Endothelial cell of umbilical vein (primary cell): ENCODE measurements around the gene SLC25A21.

Source experiments
- FOS ChIP-seq: IDR thresholded peaks from 2 replicates; pipeline ENCODE4 v1.6.1; 2011; ENCODE audit warnings: mild to moderate bottlenecking, low read length, moderate library complexity, borderline replicate concordance; ENCODE audit not compliant: insufficient read depth
- POLR2A ChIP-seq: IDR thresholded peaks from 2 replicates; pipeline ENCODE4 v1.6.1; 2012; ENCODE audit warnings: low read depth, mild to moderate bottlenecking, control low read depth, low read length
- TF ChIP-seq, protein P1 (sequence below), 2 donors: IDR thresholded peaks; 1 replicate in 1 of 2; 2 replicates in 1 of 2; pipeline ENCODE4 v1.5.1; 2011; ENCODE audit warnings: low read length in 2 of 2, mild to moderate bottlenecking in 2 of 2, moderate library complexity in 2 of 2, control low read depth in 1 of 2, inconsistent platforms in 1 of 2, low read depth in 1 of 2; ENCODE audit not compliant: insufficient read depth in 1 of 2; ENCODE audit errors: extremely low read depth in 1 of 2
- TF ChIP-seq, protein P2 (sequence below): IDR thresholded peaks from 2 replicates; pipeline ENCODE4 v1.6.1; 2011; ENCODE audit not compliant: insufficient read depth, insufficient read length

GRCh38 chr14:36852981-36853691 lies 319.3 kb downstream of the SLC25A21 start:
- TF ChIP-seq, protein P1, sequence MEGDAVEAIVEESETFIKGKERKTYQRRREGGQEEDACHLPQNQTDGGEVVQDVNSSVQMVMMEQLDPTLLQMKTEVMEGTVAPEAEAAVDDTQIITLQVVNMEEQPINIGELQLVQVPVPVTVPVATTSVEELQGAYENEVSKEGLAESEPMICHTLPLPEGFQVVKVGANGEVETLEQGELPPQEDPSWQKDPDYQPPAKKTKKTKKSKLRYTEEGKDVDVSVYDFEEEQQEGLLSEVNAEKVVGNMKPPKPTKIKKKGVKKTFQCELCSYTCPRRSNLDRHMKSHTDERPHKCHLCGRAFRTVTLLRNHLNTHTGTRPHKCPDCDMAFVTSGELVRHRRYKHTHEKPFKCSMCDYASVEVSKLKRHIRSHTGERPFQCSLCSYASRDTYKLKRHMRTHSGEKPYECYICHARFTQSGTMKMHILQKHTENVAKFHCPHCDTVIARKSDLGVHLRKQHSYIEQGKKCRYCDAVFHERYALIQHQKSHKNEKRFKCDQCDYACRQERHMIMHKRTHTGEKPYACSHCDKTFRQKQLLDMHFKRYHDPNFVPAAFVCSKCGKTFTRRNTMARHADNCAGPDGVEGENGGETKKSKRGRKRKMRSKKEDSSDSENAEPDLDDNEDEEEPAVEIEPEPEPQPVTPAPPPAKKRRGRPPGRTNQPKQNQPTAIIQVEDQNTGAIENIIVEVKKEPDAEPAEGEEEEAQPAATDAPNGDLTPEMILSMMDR (IDR thresholded peaks at IDR 0.05; ENCODE audit: extremely low read depth in 1 of 2, insufficient read depth in 1 of 2, low read depth in 1 of 2, low read length in 2 of 2): no peak
- TF ChIP-seq, protein P2, sequence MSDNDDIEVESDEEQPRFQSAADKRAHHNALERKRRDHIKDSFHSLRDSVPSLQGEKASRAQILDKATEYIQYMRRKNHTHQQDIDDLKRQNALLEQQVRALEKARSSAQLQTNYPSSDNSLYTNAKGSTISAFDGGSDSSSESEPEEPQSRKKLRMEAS: no peak
- no peak for TF ChIP-seq POLR2A
- no peak for TF ChIP-seq FOS
